ENCODE data around the gene SRRM2.

DNA sequence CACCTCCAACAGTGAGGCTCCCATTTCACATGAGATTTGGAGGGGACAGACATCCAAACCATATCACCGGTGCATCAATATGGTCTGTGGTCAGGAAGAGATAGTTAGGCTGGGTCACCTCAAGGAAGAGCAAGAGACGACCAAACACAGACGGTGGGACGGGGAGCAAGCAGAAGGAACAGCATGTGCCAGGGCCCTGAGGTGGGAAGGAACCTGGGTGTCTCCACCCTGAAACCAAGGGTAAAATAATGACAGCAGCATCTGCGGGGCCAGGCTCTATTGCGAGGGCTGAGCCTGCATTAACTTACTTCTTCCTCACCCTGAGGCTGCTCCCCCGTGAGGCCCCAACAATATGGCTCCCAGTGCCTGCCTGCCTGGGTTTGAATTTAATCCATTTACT is 55.7 kb downstream of the SRRM2 start:
- TF ChIP-seq, protein P1, sequence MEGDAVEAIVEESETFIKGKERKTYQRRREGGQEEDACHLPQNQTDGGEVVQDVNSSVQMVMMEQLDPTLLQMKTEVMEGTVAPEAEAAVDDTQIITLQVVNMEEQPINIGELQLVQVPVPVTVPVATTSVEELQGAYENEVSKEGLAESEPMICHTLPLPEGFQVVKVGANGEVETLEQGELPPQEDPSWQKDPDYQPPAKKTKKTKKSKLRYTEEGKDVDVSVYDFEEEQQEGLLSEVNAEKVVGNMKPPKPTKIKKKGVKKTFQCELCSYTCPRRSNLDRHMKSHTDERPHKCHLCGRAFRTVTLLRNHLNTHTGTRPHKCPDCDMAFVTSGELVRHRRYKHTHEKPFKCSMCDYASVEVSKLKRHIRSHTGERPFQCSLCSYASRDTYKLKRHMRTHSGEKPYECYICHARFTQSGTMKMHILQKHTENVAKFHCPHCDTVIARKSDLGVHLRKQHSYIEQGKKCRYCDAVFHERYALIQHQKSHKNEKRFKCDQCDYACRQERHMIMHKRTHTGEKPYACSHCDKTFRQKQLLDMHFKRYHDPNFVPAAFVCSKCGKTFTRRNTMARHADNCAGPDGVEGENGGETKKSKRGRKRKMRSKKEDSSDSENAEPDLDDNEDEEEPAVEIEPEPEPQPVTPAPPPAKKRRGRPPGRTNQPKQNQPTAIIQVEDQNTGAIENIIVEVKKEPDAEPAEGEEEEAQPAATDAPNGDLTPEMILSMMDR (conservative IDR thresholded peaks at IDR 0.05), result no peak
- no peak for TF ChIP-seq EZH2 (IDR thresholded peaks at IDR 0.05; ENCODE audit: low read depth)

All from PC-9 (cell line).